ENCODE data around the gene RPL14.
A peak's percentile ranks its signal among the peaks of the same experiment; 100 is the strongest.

Gene RPL14

DNA sequence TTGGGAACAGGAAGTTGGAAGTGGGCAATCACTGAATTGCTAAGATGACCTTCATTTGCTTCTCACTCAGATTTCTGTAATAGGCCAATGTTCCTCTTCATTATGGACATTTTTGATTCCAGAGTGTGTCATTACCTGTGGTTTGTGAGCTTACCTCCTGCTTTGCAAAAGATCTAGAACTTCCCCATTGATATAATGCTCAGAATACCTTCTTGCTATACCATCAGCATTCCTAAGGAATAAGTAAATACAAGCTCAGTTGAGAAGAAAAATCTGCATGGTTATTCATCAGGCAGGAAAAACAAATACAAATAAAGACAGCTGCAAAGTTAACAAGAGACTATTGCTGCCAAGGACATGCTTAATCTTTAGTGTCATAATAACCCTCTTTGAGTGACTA lies 5.6 kb upstream of the RPL14 start:
- H3K27me3 ChIP-seq, result no peaks in the 10 kb centered on the region
- no peak for DNase-seq
- H3K4me1 ChIP-seq, result no peaks in the 10 kb centered on the region
- H3K36me3 ChIP-seq, result no peaks in the 10 kb centered on the region
- H3K9me3 ChIP-seq, result no peaks in the 10 kb centered on the region
- TF ChIP-seq, protein P1, sequence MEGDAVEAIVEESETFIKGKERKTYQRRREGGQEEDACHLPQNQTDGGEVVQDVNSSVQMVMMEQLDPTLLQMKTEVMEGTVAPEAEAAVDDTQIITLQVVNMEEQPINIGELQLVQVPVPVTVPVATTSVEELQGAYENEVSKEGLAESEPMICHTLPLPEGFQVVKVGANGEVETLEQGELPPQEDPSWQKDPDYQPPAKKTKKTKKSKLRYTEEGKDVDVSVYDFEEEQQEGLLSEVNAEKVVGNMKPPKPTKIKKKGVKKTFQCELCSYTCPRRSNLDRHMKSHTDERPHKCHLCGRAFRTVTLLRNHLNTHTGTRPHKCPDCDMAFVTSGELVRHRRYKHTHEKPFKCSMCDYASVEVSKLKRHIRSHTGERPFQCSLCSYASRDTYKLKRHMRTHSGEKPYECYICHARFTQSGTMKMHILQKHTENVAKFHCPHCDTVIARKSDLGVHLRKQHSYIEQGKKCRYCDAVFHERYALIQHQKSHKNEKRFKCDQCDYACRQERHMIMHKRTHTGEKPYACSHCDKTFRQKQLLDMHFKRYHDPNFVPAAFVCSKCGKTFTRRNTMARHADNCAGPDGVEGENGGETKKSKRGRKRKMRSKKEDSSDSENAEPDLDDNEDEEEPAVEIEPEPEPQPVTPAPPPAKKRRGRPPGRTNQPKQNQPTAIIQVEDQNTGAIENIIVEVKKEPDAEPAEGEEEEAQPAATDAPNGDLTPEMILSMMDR (IDR thresholded peaks at IDR 0.05; ENCODE audit: low read depth, low read length), result no peak
- no peak overlapping the region for H3K4me3 ChIP-seq (ENCODE audit: low read depth, low read length)

DNA sequence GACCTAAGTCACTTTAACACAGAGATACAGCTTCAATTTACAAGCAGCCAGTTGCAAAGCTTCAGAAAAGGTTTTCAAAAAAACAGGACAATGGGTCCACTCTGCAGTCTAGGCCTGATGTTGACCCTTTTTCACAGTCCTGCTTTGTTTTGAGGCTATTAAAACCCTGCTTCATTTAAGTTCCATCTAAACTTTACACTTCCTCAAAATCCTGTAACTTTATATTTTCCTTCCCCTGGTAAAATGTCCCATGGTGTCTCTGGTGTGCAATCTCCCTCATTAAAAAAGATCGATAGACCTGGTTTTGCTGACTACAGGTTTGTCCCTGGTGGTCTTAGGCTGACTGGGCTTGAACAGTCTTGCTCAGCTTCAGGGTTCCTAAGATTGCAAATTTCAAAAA lies 5.1 kb upstream of the RPL14 start:
- Histone ChIP-seq H3K4me1 (no peaks in the 10 kb centered on the region), H3K4me3 (ENCODE audit: low read depth, low read length) (peak overlapping the region; percentile 63), H3K36me3 (no peaks in the 10 kb centered on the region), H3K27me3 (no peaks in the 10 kb centered on the region), H3K9me3 (no peaks in the 10 kb centered on the region)
- no peak for DNase-seq
- TF ChIP-seq, protein P1 (IDR thresholded peaks at IDR 0.05; ENCODE audit: low read depth, low read length), result no peak

DNA sequence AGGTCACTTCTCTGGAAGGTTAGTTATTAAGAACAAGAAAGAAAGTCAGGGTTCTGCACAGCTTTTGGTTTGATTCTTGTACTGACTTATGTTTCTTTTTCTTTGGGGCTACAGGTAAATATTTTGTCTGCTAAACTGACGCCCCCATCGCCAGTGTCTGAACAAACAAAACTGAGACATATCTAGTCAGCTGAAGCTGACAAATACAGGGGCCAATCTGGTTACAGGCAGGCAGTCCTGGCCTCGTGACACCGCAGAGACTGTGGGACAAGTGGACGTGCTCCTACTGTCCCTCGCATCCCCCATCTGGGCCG lies 4.6 kb upstream of the RPL14 start:
- no peaks in the 10 kb centered on the region for H3K27me3 ChIP-seq
- TF ChIP-seq, protein P1 (IDR thresholded peaks at IDR 0.05; ENCODE audit: low read depth, low read length), result no peak
- H3K4me1 ChIP-seq, result no peaks in the 10 kb centered on the region
- peak overlapping the region; percentile 63 for H3K4me3 ChIP-seq (ENCODE audit: low read depth, low read length)
- H3K36me3 ChIP-seq, result peaks cover 2% of the 10 kb centered on the region; the same call in 1 of the 2 replicates
- no peak for DNase-seq
- H3K9me3 ChIP-seq, result no peaks in the 10 kb centered on the region

DNA sequence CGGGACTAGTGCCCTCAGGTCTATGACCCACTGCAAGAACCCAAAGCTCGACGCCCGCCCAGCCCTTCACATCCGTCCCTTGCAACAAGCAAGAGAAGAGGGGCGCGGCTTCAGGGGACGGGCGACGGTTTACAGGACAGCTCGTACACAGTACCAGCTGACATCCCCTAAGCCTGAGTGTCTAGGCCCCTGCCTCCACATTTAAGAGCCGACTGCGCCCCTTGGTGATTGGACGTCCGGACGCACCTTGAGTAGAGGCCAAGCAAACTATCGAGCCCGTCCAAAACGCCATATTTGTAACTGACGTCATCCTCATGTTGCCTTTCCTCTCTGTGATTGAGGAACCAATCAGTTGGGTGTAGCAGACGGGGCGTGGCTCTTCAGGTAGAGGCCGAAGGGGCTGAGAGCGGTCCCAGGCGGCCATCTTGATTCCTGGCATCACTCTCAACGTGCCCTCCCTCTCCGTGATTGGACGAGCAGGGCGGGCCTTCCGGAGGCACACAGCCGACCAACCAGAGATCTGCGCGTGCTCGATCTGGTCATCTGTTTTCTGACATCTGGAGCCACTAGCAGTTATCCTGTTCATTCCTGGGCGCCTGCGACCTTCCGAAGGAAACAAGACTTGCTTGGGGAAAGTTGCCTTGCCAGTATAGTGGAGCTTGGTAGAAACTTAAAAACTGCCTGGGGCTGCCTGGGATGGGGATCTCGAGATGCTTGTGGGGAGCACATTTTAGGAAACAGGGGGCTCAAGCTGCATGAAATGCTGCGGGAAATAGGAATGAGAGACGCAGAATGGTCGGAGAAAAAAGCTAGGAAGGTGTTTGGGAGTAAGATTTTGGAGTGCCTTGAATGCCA lies 4.0 kb upstream of the RPL14 start:
- H3K27me3 ChIP-seq, result no peaks in the 10 kb centered on the region
- no peaks in the 10 kb centered on the region for H3K4me1 ChIP-seq
- peak; percentile 95 for DNase-seq
- no peaks in the 10 kb centered on the region for H3K9me3 ChIP-seq
- peaks cover 8% of the 10 kb centered on the region for H3K36me3 ChIP-seq
- TF ChIP-seq, protein P1 (IDR thresholded peaks at IDR 0.05; ENCODE audit: low read depth, low read length), result no peak
- peak overlapping the region; percentile 71 for H3K4me3 ChIP-seq (ENCODE audit: low read depth, low read length)

DNA sequence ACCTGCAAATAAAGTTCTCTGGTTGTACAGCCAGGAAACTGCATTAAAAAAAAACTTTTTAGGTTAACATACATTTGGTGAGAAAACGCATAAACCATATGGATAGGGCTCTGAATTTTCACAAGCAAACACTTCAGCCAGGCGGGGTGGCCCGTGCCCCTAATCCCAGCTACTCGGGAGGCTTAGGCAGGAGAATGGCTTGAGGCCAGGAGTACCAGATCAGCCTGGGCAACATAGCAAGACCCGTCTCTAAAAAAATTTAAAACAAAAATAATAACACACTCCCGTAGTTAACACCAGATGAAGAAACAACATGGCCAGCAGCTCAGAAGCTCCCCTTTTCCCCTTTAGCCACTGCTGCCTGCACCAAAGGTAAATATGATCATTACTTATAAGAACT lies 3.2 kb upstream of the RPL14 start:
- no peaks in the 10 kb centered on the region for H3K27me3 ChIP-seq
- H3K9me3 ChIP-seq, result no peaks in the 10 kb centered on the region
- peaks cover 16% of the 10 kb centered on the region for H3K36me3 ChIP-seq
- no peaks in the 10 kb centered on the region for H3K4me1 ChIP-seq
- peak overlapping the region; percentile 71 for H3K4me3 ChIP-seq (ENCODE audit: low read depth, low read length)
- TF ChIP-seq, protein P1 (IDR thresholded peaks at IDR 0.05; ENCODE audit: low read depth, low read length), result no peak
- DNase-seq, result no peak

DNA sequence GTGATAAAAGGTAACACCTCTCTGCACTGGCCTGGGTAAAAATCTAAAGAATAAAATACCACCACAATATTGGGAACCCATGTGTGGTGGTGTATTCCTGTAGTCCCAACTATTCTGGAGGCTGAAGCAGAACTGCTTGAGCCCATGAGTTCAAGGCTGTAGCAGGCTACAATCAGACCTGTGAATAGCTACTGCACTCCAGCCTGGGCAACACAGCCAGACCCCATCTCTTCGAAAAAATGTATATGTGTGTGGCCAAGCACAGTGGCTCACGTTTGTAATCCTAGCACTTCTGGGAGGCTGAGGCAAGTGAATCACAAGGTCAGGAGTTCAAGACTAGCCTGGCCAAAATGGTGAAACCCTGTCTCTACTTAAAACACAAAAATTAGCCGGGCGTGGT lies 1.8 kb upstream of the RPL14 start:
- Histone ChIP-seq H3K4me1 (no peaks in the 10 kb centered on the region), H3K9me3 (no peaks in the 10 kb centered on the region), H3K27me3 (no peaks in the 10 kb centered on the region), H3K36me3 (peaks cover 28% of the 10 kb centered on the region), H3K4me3 (ENCODE audit: low read depth, low read length) (no peak overlapping the region)
- DNase-seq, result no peak
- TF ChIP-seq, protein P1 (IDR thresholded peaks at IDR 0.05; ENCODE audit: low read depth, low read length), result no peak
